ENCODE results near the gene CREBL2.

The CREBL2 gene

GRCh38 chr12:12654691-12655460 is 43.2 kb downstream of the CREBL2 start:
- no peak for TF ChIP-seq CTCF (IDR thresholded peaks at IDR 0.05; ENCODE audit: low read depth, low read length)
- no peak for DNase-seq (ENCODE audit: extremely low read depth, low read depth)

GRCh38 chr12:12660201-12660600 is 48.5 kb downstream of the CREBL2 start:
- no peak for DNase-seq (ENCODE audit: extremely low read depth, low read depth)
- no peak for TF ChIP-seq CTCF (IDR thresholded peaks at IDR 0.05; ENCODE audit: low read depth, low read length)

- DNase-seq (ENCODE audit: extremely low read depth, low read depth), result peak; percentile 39
- TF ChIP-seq CTCF (IDR thresholded peaks at IDR 0.05; ENCODE audit: low read depth, low read length), result no peak
These were observed 49.6 kb downstream of the CREBL2 start for GRCh38 chr12:12661086-12661856.

- no peak for DNase-seq (ENCODE audit: extremely low read depth, low read depth)
- no peak for TF ChIP-seq CTCF (IDR thresholded peaks at IDR 0.05; ENCODE audit: low read depth, low read length)
These were observed 52.1 kb downstream of the CREBL2 start for GRCh38 chr12:12663644-12664294.

GRCh38 chr12:12665194-12665593 is 53.5 kb downstream of the CREBL2 start:
- DNase-seq (ENCODE audit: extremely low read depth, low read depth), result no peak
- no peak for TF ChIP-seq CTCF (IDR thresholded peaks at IDR 0.05; ENCODE audit: low read depth, low read length)

- DNase-seq (ENCODE audit: extremely low read depth, low read depth), result no peak
- TF ChIP-seq CTCF (IDR thresholded peaks at IDR 0.05; ENCODE audit: low read depth, low read length), result no peak
These were observed 56.3 kb downstream of the CREBL2 start for GRCh38 chr12:12668005-12668404.

- no peak for DNase-seq (ENCODE audit: extremely low read depth, low read depth)
- TF ChIP-seq CTCF (IDR thresholded peaks at IDR 0.05; ENCODE audit: low read depth, low read length), result no peak
These were observed 57.3 kb downstream of the CREBL2 start for GRCh38 chr12:12669020-12669419.
